H9 (cell line): ENCODE measurements around the gene IRF4. TPM values are rescaled to one million over a fixed set of nuclear protein-coding genes. Genes with fewer than 3 reads are reported as not detected.

Source experiments
- DNase-seq: peaks from one replicate; pipeline ENCODE4 v3.0.0-alpha.2; 2017
- H2AFZ ChIP-seq: one replicate; pipeline ENCODE4 v1.6.1; 2013; ENCODE audit warnings: mild to moderate bottlenecking, low read length, control low read depth, moderate library complexity
- H2AK5ac ChIP-seq: 2 replicates; pipeline ENCODE4 v1.6.1; 2013; ENCODE audit warnings: low read length, control low read depth, mixed read lengths; ENCODE audit not compliant: insufficient read length
- H2BK120ac ChIP-seq: one replicate; pipeline ENCODE4 v1.6.1; 2013; ENCODE audit warnings: low read depth, mild to moderate bottlenecking, low read length, control low read depth, inconsistent platforms; ENCODE audit not compliant: poor library complexity, severe bottlenecking
- H2BK12ac ChIP-seq: 2 replicates; pipeline ENCODE4 v1.6.1; 2013; ENCODE audit warnings: low read length, control low read depth, mixed read lengths, low read depth; ENCODE audit not compliant: insufficient read length
- H2BK15ac ChIP-seq: 2 replicates; pipeline ENCODE4 v1.6.1; 2013; ENCODE audit warnings: low read depth, low read length, control low read depth
- H2BK20ac ChIP-seq: one replicate; pipeline ENCODE4 v1.6.1; 2013; ENCODE audit warnings: low read depth, mild to moderate bottlenecking, low read length, control low read depth, inconsistent platforms; ENCODE audit not compliant: poor library complexity, severe bottlenecking
- H2BK5ac ChIP-seq: 2 replicates; pipeline ENCODE4 v1.6.1; 2013; ENCODE audit warnings: low read length, control low read depth, mixed read lengths; ENCODE audit not compliant: insufficient read length
- H3K14ac ChIP-seq: 2 replicates; pipeline ENCODE4 v1.6.1; 2013; ENCODE audit warnings: low read length, control low read depth; ENCODE audit not compliant: insufficient read depth
- H3K18ac ChIP-seq: 2 replicates; pipeline ENCODE4 v1.6.1; 2013; ENCODE audit warnings: low read depth, mild to moderate bottlenecking, mixed read lengths, low read length, control low read depth; ENCODE audit not compliant: insufficient read length
- H3K23ac ChIP-seq: 2 replicates; pipeline ENCODE4 v1.6.1; 2013; ENCODE audit warnings: low read length, control low read depth, mixed read lengths, low read depth; ENCODE audit not compliant: insufficient read length
- H3K23me2 ChIP-seq: 2 replicates; pipeline ENCODE4 v1.6.1; 2013; ENCODE audit warnings: low read depth, mild to moderate bottlenecking, mixed read lengths, low read length, control low read depth; ENCODE audit not compliant: insufficient read length, poor library complexity, severe bottlenecking
- H3K27ac ChIP-seq: 2 replicates; pipeline ENCODE4 v1.5.1; 2013; ENCODE audit warnings: low read length, control low read depth, mixed read lengths, low read depth; ENCODE audit not compliant: insufficient read length
- H3K27me3 ChIP-seq: 2 replicates; pipeline ENCODE4 v1.6.1; 2013; ENCODE audit warnings: low read length, control low read depth, inconsistent platforms; ENCODE audit not compliant: insufficient read depth
- H3K4ac ChIP-seq: 2 replicates; pipeline ENCODE4 v1.6.1; 2013; ENCODE audit warnings: low read depth, mild to moderate bottlenecking, control low read depth, inconsistent platforms, low read length, moderate library complexity
- H3K4me1 ChIP-seq: 2 replicates; pipeline ENCODE4 v1.6.1; 2013; ENCODE audit warnings: low read length, control low read depth, inconsistent platforms; ENCODE audit not compliant: insufficient read depth
- H3K4me2 ChIP-seq: 2 replicates; pipeline ENCODE4 v1.6.1; 2013; ENCODE audit warnings: low read length, control low read depth, mixed read lengths; ENCODE audit not compliant: insufficient read length, insufficient read depth
- H3K56ac ChIP-seq: 2 replicates; pipeline ENCODE4 v1.6.1; 2013; ENCODE audit warnings: low read depth, mild to moderate bottlenecking, mixed read lengths, low read length, control low read depth; ENCODE audit not compliant: insufficient read length
- H3K79me1 ChIP-seq: 2 replicates; pipeline ENCODE4 v1.6.1; 2013; ENCODE audit warnings: low read depth, mild to moderate bottlenecking, moderate library complexity, low read length, control low read depth, inconsistent platforms; ENCODE audit not compliant: insufficient read depth, poor library complexity, severe bottlenecking
- H3K79me2 ChIP-seq: 2 replicates; pipeline ENCODE4 v1.6.1; 2013; ENCODE audit warnings: low read length, control low read depth, inconsistent platforms; ENCODE audit not compliant: insufficient read depth
- H3K9ac ChIP-seq: 2 replicates; pipeline ENCODE4 v1.6.1; 2013; ENCODE audit warnings: low read length, control low read depth, mixed read lengths; ENCODE audit not compliant: insufficient read length; ENCODE audit errors: extremely low read depth
- H3K9me3 ChIP-seq: one replicate; pipeline ENCODE4 v1.6.1; 2013; ENCODE audit warnings: low read depth, low read length, inconsistent platforms; ENCODE audit not compliant: control insufficient read depth
- H3T11ph ChIP-seq: one replicate; pipeline ENCODE4 v1.6.1; 2013; ENCODE audit warnings: mild to moderate bottlenecking, low read length, control low read depth, inconsistent platforms
- H4K20me1 ChIP-seq: one replicate; pipeline ENCODE4 v1.6.1; 2013; ENCODE audit not compliant: control insufficient read depth, insufficient read length, insufficient read depth
- H4K5ac ChIP-seq: 2 replicates; pipeline ENCODE4 v1.6.1; 2013; ENCODE audit warnings: low read depth, mild to moderate bottlenecking, mixed read lengths, low read length, control low read depth; ENCODE audit not compliant: insufficient read length
- H4K8ac ChIP-seq: replicated peaks from 2 replicates; pipeline ENCODE4 v1.6.1; 2013; ENCODE audit warnings: low read length, control low read depth, mixed read lengths, low read depth; ENCODE audit not compliant: insufficient read length
- H4K91ac ChIP-seq: 2 replicates; pipeline ENCODE4 v1.6.1; 2013; ENCODE audit warnings: low read depth, mild to moderate bottlenecking, moderate library complexity, mixed read lengths, low read length, control low read depth; ENCODE audit not compliant: insufficient read length
- H3K27ac Mint-ChIP-seq, 3 experiments: 2 replicates in 2 of 3; 3 replicates in 1 of 3; pipeline ENCODE4 v1.8.0; 2020 to 2021; ENCODE audit warnings: mixed read lengths in 3 of 3, mild to moderate bottlenecking in 1 of 3, moderate library complexity in 1 of 3
- H3K27me3 Mint-ChIP-seq: 2 replicates; pipeline ENCODE4 v1.8.0; 2021; ENCODE audit warnings: low read depth, mild to moderate bottlenecking, moderate library complexity, mixed read lengths
- H3K36me3 Mint-ChIP-seq, 3 experiments: 2 replicates in 2 of 3; 3 replicates in 1 of 3; pipeline ENCODE4 v1.8.0; 2020 to 2021; ENCODE audit warnings: low read depth in 3 of 3, mixed read lengths in 3 of 3; ENCODE audit not compliant: insufficient read depth in 1 of 3
- H3K4me1 Mint-ChIP-seq, 2 experiments: 2 replicates each; pipeline ENCODE4 v1.8.0; 2020; ENCODE audit warnings: mixed read lengths in 2 of 2
- H3K4me3 Mint-ChIP-seq, 2 experiments: 2 replicates in 1 of 2; 3 replicates in 1 of 2; pipeline ENCODE4 v1.8.0; 2020 to 2021; ENCODE audit warnings: mild to moderate bottlenecking in 2 of 2, mixed read lengths in 2 of 2, moderate library complexity in 1 of 2
- H3K9me3 Mint-ChIP-seq, 2 experiments: 2 replicates in 1 of 2; 3 replicates in 1 of 2; pipeline ENCODE4 v1.8.0; 2020; ENCODE audit warnings: mild to moderate bottlenecking in 2 of 2, mixed read lengths in 2 of 2, moderate library complexity in 1 of 2
- CTCF ChIP-seq: fragments of 200-600 bp; sonication (generic); conservative IDR thresholded peaks from 3 replicates; pipeline ENCODE4 v1.8.0; 2021; ENCODE audit warnings: antibody characterized with exemption, mild to moderate bottlenecking
- WGBS: extraction: QIAGEN DNeasy Blood & Tissue Kit; methylation state at CpG from one replicate; pipeline ENCODE4 v1.1.7; 2013; ENCODE audit warnings: missing lambda C conversion rate, low lambda C conversion rate, mixed read lengths; ENCODE audit not compliant: insufficient read length; ENCODE audit errors: extremely low coverage; 5-methylcytosine and 5-hydroxymethylcytosine counted together
- total RNA-seq: library from RNA; stranded (reverse); gene quantifications from 2 replicates; pipeline ENCODE4 v1.2.1, GENCODE V29; 2021

Gene IRF4
- total RNA-seq, 1 experiment from 2014 or later: 0.31 TPM

- H3T11ph ChIP-seq: no peak overlapping the region
- Mint-ChIP-seq H3K4me1 (no peaks in the 10 kb centered on the region), H3K27me3 (peaks cover 33% of the 10 kb centered on the region), H3K36me3 (peaks cover 21 to 32% (median 31%) of the 10 kb centered on the region in 3 experiments), H3K9me3 (peaks cover 88 to 91% of the 10 kb centered on the region in 2 experiments), H3K27ac (no peak overlapping the region), H3K4me3 (no peak overlapping the region)
- H3K23me2 ChIP-seq: no peaks in the 10 kb centered on the region
- H2BK15ac ChIP-seq: no peak overlapping the region
- no peak overlapping the region for H3K23ac ChIP-seq
- no peak overlapping the region for H2BK5ac ChIP-seq
- H4K8ac ChIP-seq: no peak overlapping the region
- no CpG with 5 or more reads among the region's 19 CpGs for WGBS
- no peak for DNase-seq
- no peak overlapping the region for H3K4me2 ChIP-seq
- H3K9ac ChIP-seq: no peak overlapping the region
- no peak overlapping the region for H4K5ac ChIP-seq
- H3K79me1 ChIP-seq: no peaks in the 10 kb centered on the region
- no peaks in the 10 kb centered on the region for H3K79me2 ChIP-seq
- no peaks in the 10 kb centered on the region for H3K4me1 ChIP-seq
- H3K4ac ChIP-seq: no peak overlapping the region
- H2AK5ac ChIP-seq: no peak overlapping the region
- no peaks in the 10 kb centered on the region for H4K20me1 ChIP-seq
- no peak overlapping the region for H2BK20ac ChIP-seq
- no peak overlapping the region for H2BK120ac ChIP-seq
- H3K56ac ChIP-seq: no peak overlapping the region
- H3K27ac ChIP-seq: no peak overlapping the region
- H2AFZ ChIP-seq: no peak overlapping the region
- H3K18ac ChIP-seq: no peak overlapping the region
- H3K9me3 ChIP-seq: peaks cover 72% of the 10 kb centered on the region
- H2BK12ac ChIP-seq: no peak overlapping the region
- H3K27me3 ChIP-seq: no peaks in the 10 kb centered on the region
- no peak for TF ChIP-seq CTCF
- H4K91ac ChIP-seq: no peak overlapping the region
- no peak overlapping the region for H3K14ac ChIP-seq
Observed at GRCh38 chr6:366389-367297, 24.9 kb upstream of the IRF4 start.
